Lower leg skin (tissue), 3 donors: ENCODE measurements around the gene ZP1.

Experiments
- POLR2A ChIP-seq, 2 donors: fragments of 450-650 bp; IDR thresholded peaks; one replicate each; pipeline ENCODE4 v1.6.1; 2016 to 2017; ENCODE audit warnings: antibody characterized with exemption in 2 of 2, mild to moderate bottlenecking in 1 of 2, moderate library complexity in 1 of 2
- TF ChIP-seq, protein P1 (sequence below), 3 donors: fragments of 450-650 bp; IDR thresholded peaks; one replicate each; pipeline ENCODE4 v1.5.1; 2016; ENCODE audit warnings: antibody characterized with exemption in 3 of 3, mild to moderate bottlenecking in 3 of 3, moderate library complexity in 2 of 3

DNA sequence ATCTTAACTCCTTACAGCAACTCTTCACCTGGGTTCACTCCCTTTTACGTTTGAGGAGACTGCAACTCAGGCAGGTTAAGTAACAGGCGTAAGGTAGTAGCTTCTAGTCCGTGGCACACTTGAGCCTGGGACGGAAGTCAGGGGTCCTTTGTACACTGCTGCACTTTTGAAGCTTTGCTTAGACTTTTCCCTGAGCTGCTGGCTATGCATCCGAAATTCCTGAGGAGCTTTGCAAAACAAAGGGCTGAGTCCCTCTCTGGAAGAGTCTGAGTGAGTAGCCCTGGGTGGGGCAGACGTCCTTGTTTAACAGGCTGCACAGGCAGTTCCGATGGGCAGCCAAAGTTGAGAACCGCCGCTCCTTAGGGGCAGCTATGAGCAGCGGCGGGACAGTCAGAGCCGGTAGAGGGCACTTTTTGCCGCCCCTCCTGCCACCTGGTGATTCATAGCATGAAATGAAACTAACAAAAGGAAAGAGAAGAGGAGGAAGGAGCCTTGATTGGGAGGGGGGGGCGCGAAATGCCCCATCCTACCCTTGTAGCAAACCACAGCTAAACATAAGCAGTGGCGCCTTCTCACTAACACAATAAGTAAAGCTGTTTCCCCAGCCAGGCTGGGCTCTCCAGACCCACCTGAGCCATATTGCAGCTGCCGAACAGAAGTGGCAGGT is 48.0 kb downstream of the ZP1 start:
- TF ChIP-seq, protein P1, sequence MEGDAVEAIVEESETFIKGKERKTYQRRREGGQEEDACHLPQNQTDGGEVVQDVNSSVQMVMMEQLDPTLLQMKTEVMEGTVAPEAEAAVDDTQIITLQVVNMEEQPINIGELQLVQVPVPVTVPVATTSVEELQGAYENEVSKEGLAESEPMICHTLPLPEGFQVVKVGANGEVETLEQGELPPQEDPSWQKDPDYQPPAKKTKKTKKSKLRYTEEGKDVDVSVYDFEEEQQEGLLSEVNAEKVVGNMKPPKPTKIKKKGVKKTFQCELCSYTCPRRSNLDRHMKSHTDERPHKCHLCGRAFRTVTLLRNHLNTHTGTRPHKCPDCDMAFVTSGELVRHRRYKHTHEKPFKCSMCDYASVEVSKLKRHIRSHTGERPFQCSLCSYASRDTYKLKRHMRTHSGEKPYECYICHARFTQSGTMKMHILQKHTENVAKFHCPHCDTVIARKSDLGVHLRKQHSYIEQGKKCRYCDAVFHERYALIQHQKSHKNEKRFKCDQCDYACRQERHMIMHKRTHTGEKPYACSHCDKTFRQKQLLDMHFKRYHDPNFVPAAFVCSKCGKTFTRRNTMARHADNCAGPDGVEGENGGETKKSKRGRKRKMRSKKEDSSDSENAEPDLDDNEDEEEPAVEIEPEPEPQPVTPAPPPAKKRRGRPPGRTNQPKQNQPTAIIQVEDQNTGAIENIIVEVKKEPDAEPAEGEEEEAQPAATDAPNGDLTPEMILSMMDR (IDR thresholded peaks at IDR 0.05): no peak
- TF ChIP-seq POLR2A (IDR thresholded peaks at IDR 0.05): no peak
